Kidney capillary endothelial cell (primary cell): Measurements from ENCODE around the gene SAMD1.
"Not testable (repeated sequence)": the region's sequence is repeated elsewhere in the genome, so short reads cannot be mapped to it uniquely, and the experiment has no call there.

Source experiments
- DNase-seq: peaks from one replicate; pipeline ENCODE4 v3.0.0-alpha.2; 2018; ENCODE audit warnings: low spot score

SAMD1 gene

GRCh38 chr19:14061081-14061749 lies 29.3 kb downstream of the SAMD1 start:
- no peak for DNase-seq

DNA sequence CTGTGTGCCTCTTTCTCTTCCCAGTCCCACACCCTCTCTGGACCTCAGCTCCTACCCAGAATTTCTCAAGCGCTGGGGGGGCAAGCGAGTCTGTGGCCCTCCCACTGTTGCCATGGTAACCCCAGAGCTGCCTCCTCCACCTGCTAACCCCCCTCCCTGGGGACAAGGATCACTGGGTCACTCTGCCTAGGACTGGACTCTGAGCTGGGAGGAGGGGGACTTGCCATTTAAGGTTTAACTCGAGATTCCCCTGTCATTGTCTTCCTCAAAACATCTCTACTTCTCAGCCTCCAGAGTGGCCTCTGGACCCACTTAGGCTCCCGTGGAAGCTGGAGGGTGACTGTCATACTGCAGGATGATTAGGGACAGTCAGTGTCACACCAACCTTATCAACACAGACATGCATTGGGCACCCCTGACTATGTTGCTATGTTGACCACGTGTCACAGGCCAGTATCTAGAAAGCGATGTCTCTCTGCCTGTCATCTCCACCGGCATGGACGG lies 30.8 kb downstream of the SAMD1 start:
- no peak for DNase-seq

DNA sequence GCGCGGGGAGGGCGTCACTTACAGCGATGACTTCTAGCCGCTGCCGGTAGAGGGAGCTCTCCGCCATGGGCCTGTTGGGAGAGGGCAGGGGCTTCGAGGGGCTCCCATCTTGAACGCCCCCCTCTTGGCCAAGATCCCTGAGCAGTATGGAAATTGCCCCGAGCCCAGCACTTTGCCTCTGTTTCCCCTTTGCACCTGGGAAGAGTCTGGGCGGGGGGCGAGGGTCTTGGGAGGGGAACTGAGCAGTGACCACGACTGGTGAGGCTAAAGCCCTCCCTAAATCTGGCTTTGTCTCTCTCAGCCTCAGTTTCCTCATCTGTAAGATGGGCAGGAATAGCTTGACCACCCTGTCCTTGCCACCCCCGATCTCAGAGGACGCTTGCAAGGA lies 31.5 kb downstream of the SAMD1 start:
- no peak for DNase-seq

DNA sequence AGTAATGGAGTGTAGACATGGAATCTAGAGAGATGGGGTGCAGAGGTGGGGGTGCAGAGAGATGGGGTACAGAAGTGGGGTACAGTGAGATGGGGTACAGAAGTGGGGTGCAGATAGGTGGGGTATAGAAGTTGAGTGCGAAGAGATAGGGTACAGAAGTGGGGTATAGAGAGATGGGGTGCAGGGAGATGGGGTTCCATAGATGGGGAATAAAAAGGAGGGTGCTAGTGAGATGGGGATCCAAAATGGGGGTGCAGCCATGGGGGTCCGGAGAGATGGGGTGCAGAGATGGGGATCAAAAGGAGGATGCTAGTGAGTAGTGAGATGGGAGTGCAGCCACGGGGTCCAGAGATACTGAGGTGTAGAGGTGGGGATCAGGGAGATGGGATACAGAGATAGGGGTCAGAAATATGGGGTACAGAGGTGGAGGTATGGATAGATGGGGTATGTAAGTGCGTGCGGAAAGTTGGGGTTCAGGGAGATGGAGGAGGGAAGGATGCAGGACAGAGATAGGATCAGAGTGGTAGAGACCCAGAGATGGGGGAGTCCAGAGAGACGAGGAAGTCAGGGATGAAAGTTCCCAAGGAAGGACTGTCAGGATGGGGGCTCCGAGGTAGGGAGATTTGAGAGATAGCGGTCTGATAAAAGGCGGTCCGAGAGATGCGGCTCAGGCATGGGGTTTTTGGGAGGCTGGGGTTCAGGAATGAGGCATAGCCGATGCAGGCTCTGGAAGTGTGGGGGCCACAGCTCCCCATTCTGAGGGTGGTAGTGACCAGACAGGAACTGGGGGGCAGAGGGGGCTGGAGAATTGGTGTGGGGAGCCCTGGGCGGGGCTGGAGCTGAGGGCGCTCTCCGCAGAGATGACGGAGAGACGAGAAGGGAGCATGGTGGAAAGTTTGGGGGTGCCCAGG lies 32.1 kb downstream of the SAMD1 start:
- no peak for DNase-seq

DNA sequence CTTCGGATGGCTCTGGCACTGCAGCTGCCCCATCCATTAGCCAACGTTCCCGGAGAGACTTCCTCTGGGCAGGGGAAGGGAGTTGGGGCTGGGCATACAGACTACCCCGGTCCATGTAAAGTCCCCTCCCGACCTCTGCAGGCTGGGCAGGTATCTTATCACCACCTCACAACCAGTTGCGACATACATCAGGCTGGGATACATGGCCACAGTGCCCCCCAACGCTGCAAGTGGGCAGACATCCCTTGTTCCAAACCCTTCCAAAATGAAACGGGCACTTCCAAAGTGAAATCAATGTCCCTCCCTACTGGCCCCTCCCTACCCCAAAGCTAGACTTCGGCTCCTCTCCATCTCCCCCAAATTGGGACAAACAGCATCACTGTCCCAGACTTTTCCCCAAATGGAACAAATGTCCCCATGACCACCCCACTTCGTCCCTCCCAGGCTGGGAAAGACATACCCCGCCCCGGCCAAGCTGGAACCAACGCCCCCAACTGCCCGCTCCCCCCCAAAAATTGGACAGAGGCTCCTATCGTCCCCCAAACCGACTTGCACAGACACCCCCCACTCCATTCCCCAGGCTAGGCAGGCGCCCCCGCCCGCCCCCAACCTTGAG lies 33.7 kb downstream of the SAMD1 start:
- DNase-seq: no peak

- no peak for DNase-seq
Measured at GRCh38 chr19:14056069-14056666, 34.4 kb downstream of the SAMD1 start.

DNA sequence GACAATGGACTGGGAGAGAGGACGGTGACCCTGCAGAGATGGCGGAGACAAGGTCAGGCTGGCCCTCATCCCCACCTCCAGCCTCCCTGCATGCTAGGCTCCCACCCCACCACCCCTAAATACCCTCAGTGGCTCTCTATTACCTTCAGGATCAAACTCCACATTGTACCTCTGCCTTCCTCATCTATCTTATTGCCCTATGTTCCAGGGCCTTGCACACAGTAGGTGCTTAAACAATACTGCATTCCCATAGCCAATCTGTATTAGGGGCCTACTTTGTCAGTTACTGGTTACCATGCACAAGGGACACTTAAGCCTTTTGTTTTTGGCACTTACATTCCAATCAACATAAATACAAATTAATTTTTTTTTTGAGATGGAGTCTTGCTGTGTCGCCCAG lies 35.2 kb downstream of the SAMD1 start:
- DNase-seq: no peak

DNA sequence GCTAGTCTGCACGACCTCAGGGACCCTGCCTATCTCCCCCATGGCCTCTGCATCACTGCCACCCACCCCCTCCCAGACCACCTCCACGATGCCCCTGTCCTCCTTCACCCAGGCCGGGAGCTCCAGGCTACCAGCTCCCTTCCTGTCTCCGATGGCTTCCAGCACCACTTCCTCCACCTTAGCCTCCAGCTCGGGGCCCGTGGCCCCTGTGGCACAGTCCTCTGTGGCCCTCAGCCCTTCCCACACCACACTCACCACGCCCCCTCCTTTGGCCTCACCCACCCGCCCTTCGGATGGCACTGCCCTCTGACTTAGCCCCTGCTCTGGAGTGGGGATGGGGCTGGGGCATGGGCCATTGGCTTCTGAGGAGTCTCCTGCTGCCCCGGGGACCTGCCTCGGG lies 35.8 kb downstream of the SAMD1 start:
- no peak for DNase-seq

DNA sequence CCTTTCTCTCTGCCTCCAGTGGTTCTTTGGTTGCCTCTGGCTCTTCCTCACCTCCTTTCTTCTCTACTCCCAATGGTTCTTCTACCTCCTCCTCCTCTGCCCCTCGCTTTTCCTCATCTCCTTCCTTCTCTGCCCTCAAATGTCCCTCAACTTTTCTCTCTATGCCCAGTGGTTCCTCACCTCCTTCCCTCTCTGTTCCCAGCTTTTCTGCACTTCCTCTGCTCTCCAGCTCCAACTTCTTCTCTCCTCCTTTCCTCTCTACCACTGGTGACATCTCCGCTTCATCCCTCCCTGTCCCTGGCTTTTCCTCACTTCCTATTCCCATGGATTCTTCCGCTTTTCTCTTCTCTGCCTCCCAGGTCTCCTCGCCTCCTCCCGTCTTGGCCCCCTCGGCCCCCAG lies 36.5 kb downstream of the SAMD1 start:
- DNase-seq: no peak

- no peak for DNase-seq
Measured at GRCh38 chr19:14053500-14053899, 37.1 kb downstream of the SAMD1 start.

DNA sequence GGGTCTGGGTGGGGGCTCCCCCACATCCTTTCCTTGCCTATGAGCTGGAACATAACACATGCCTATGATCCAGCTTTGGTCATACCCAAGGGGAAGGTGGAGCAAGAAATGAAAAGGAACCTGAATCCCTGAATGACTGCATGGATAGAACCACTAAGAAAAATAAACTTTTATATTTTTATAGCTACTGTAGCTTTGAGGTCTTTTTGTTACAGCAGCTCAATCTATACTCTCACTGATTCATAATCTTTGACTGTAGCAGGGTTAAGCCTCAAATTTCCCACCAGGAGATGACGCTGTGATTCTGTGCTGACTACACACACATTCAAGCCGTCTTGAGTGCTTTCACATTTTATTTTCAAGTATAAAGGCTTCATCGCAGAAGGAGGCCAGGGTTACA lies 37.5 kb downstream of the SAMD1 start:
- no peak for DNase-seq

DNA sequence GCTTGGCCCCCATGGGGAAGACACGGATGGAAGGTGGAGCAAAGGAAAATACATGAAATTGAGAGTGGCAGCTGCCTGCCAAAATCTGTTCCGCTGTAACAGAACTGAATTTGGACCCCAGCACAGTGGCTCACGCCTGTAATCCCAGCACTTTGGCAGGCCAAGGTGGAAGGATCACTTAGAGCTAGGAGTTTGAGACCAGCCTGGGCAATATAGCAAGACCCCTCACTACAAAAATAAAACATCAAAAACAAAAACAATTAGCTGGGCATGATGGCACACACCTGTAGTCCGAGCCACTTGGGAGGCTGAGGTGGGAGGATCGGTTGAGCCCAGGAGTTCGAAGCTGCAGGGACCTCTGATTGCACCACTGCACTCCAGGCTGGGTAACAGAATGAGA lies 38.1 kb downstream of the SAMD1 start:
- no peak for DNase-seq

DNA sequence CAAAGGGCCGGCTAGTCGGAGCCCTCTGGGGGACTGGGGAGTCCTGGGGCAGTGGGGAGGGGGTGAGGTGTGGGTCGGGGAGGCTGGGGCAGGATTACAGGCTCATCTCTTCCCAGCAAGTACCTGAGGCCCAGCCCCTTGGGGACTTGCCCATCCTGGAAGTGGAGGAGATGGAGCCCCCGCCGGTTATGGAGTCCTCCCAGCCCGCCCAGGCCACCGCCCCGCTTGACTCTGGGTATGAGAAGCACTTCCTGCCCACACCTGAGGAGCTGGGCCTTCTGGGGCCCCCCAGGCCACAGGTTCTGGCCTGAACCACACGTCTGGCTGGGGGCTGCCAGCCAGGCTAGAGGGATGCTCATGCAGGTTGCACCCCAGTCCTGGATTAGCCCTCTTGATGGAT lies 38.6 kb downstream of the SAMD1 start:
- DNase-seq: no peak

DNA sequence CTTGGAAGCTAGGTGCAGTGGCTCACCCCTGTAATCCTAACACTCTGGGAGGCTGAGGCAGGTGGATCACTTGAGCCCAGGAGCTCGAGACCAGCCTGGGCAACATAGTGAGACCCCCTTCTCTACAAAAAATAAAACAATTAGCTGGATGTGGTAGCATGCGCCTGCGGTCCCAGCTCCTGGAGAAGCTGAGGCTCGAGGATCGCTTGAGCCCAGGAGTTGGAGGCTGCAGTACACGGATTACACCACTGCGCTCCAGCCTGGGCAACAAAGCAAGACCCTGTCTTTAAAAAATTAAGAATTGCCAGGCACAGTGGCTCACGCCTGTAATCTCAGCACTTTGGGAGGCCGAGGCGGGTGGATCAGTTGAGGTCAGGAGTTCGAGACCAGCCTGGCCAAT lies 39.6 kb downstream of the SAMD1 start:
- DNase-seq: not testable (repeated sequence)

DNA sequence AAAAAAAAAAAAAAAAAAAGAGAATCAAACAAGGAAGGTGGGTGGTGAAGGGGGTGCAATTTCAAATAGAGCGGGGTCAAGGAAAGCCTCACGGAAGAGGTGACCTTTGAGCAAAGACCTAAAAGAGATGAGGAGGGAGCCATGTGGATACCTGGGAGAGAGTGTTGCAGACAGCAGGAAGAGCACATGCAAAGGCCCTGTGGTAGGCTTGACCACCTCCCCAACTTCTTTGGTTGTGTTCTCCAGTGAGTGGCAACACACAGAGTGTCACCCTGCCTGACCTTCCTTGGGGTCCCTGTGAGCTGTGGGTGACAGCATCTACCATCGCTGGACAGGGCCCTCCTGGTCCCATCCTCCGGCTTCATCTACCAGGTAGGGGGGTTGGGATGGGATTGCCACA lies 40.0 kb downstream of the SAMD1 start:
- no peak for DNase-seq

GRCh38 chr19:14048443-14049153 lies 42.0 kb downstream of the SAMD1 start:
- no peak for DNase-seq

DNA sequence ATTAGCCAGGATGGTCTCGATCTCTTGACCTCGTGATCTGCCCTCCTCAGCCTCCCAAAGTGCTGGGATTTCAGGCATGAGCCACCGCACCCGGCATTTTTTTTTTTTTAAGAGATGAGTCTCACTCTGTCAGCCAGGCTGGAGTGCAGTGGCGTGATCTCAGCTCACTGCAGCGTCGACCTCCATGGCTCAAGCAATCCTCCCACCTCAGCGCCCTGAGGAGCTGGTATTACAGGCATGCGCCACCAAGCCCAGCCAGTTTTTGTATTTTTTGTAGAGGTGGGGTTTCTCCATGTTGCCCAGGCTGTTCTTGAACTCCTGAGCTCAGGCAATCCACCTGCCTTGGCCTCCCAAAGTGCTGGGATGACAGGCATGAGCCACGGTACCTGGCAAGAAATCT lies 42.7 kb downstream of the SAMD1 start:
- DNase-seq: not testable (repeated sequence)

DNA sequence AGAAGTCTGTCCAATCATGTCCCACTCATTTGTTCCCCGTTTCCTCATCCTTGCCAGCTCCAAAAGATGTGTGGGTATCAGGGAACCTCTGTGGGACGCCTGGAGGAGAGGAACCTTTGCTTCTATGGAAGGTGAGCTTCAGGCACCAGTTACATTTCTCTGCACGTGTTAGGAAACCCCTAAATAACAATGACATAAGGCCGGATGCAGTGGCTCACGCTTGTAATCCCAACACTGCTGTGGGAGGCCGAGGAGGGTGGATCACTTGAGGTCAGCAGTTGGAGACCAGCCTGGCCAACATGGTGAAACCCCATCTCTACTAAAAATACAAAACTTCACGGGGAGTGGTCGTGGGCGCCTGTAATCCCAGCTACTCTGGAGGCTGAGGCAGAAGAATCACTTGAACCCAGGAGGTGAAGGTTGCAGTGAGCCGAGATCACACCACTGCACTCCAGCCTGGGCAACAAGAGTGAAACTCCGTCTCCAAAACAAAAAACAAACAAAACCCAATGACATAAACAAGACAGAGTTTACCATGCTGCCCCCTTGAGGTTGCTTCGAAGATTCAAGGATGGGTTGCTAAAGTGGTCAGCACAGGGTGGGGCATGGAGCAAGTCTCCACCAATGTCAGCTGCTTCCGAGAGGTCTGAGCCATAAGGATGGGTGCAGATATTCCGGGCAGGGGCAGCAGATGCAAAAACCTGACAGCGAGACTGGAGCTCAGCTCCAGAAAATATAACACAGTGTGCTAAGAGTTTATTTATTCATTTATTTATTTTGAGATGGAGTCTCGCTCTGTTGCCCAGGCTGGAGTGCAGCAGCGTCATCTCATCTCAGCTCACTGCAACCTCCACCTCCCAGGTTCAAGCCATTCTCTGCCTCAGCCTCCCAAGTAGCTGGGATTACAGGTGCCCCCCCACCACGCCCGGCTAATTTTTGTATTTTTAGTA lies 47.6 kb downstream of the SAMD1 start:
- DNase-seq: peak; percentile 66

- DNase-seq: no peak
Measured at GRCh38 chr19:14039181-14039580, 51.4 kb downstream of the SAMD1 start.
